PC-3 (cell line): ENCODE measurements around the gene FAAP100.

Experiments
- CTCF ChIP-seq: fragments of 300-600 bp; sonication (generic); conservative IDR thresholded peaks from 2 replicates; pipeline ENCODE4 v1.5.1; 2017; ENCODE audit warnings: antibody characterized with exemption, low read depth, mild to moderate bottlenecking, low read length
- EZH2phosphoT487 ChIP-seq: fragments of 300-600 bp; sonication (generic); IDR thresholded peaks from 2 replicates; pipeline ENCODE4 v1.6.1; 2018; ENCODE audit warnings: mild to moderate bottlenecking, antibody characterized with exemption, low read length, borderline replicate concordance

- TF ChIP-seq CTCF (no peak), EZH2phosphoT487 (no peak)
These were observed 49.6 kb downstream of the FAAP100 start for GRCh38 chr17:81502471-81503017.
